OCI-LY7 (cell line): Measurements from ENCODE around the gene IPO11. TPM values are rescaled to one million over a fixed set of nuclear protein-coding genes. Genes with fewer than 3 reads are reported as not detected.

ENCODE experiments used
- BruUV-seq: library from RNA; stranded (reverse); fragments of 400-500 nt; replicated peaks from 2 replicates; lab custom pipeline; 2021; lab: Mats Ljungman, UMichigan
- CTCF ChIA-PET: fragments of 300-600 bp; sonication (Branson Sonifier 250); formaldehyde crosslinking; loops from one replicate; lab custom pipeline; 2022; ENCODE audit warnings: antibody characterized with exemption; ENCODE audit not compliant: unreplicated experiment; lab: Charles Lee
- POLR2A ChIA-PET: fragments of 300-600 bp; sonication (Branson Sonifier 250); formaldehyde crosslinking; loops from one replicate; lab custom pipeline; 2022; ENCODE audit warnings: antibody characterized with exemption; lab: Charles Lee
- DNase-seq: peaks from one replicate; pipeline ENCODE4 v3.0.0-alpha.2; 2015; ENCODE audit warnings: low spot score
- H2AFZ ChIP-seq: fragments of 200-600 bp; sonication (generic), shearing (Covaris generic); 2 replicates; pipeline ENCODE4 v1.6.1; 2014; ENCODE audit warnings: mild to moderate bottlenecking, antibody characterized with exemption, low read length, moderate library complexity
- H3K27ac ChIP-seq: fragments of 200-600 bp; sonication (generic); 2 replicates; pipeline ENCODE4 v1.5.1; 2014; ENCODE audit warnings: mixed run types, low read depth, mild to moderate bottlenecking, moderate library complexity, low read length, inconsistent platforms; ENCODE audit not compliant: poor library complexity, severe bottlenecking
- H3K36me3 ChIP-seq: fragments of 200-600 bp; sonication (generic); 2 replicates; pipeline ENCODE4 v1.6.1; 2014; ENCODE audit warnings: mild to moderate bottlenecking, antibody characterized with exemption, low read length, moderate library complexity, mixed read lengths; ENCODE audit not compliant: insufficient read depth
- H3K4me1 ChIP-seq: fragments of 200-600 bp; sonication (generic); 2 replicates; pipeline ENCODE4 v1.5.1; 2014; ENCODE audit warnings: mild to moderate bottlenecking, low read length; ENCODE audit not compliant: insufficient read depth, poor library complexity, severe bottlenecking
- H3K4me2 ChIP-seq: fragments of 200-600 bp; sonication (generic); 2 replicates; pipeline ENCODE4 v1.6.1; 2014; ENCODE audit warnings: mild to moderate bottlenecking, low read length
- H3K4me3 ChIP-seq: fragments of 200-600 bp; sonication (generic); 2 replicates; pipeline ENCODE4 v1.5.1; 2014; ENCODE audit warnings: mild to moderate bottlenecking, low read depth, low read length; ENCODE audit not compliant: poor library complexity, severe bottlenecking
- H3K79me2 ChIP-seq: fragments of 200-600 bp; sonication (generic); 2 replicates; pipeline ENCODE4 v1.6.1; 2016; ENCODE audit warnings: low read depth, mild to moderate bottlenecking, low read length, moderate library complexity, mixed read lengths; ENCODE audit not compliant: insufficient read depth
- H3K9me2 ChIP-seq: fragments of 200-600 bp; sonication (generic); 2 replicates; pipeline ENCODE4 v1.6.1; 2016; ENCODE audit warnings: mild to moderate bottlenecking, low read length, mixed read lengths; ENCODE audit not compliant: insufficient read depth
- H3K9me3 ChIP-seq: fragments of 200-600 bp; sonication (generic); 2 replicates; pipeline ENCODE4 v1.6.1; 2014; ENCODE audit warnings: mild to moderate bottlenecking, mixed run types, low read length, mixed read lengths
- H4K20me1 ChIP-seq: fragments of 200-600 bp; sonication (generic); 2 replicates; pipeline ENCODE4 v1.6.1; 2014; ENCODE audit warnings: mild to moderate bottlenecking, antibody characterized with exemption, low read length, moderate library complexity, mixed read lengths; ENCODE audit not compliant: insufficient read depth
- CTCF ChIP-seq: fragments of 200-600 bp; sonication (generic); conservative IDR thresholded peaks from 2 replicates; pipeline ENCODE4 v1.5.1; 2014; ENCODE audit warnings: mild to moderate bottlenecking, antibody characterized with exemption, low read length, moderate library complexity, mixed read lengths
- EZH2phosphoT487 ChIP-seq: fragments of 200-600 bp; sonication (generic); IDR thresholded peaks from 2 replicates; pipeline ENCODE4 v1.6.1; 2018; ENCODE audit warnings: low read depth, borderline replicate concordance, mild to moderate bottlenecking, mixed run types, antibody characterized with exemption, low read length, moderate library complexity, mixed read lengths
- intact Hi-C: fragments of 100-400 bp; cut with micrococcal nuclease; formaldehyde crosslinking; loops from one replicate; pipeline ENCODE4 v1.10.0; 2022; ENCODE audit not compliant: unreplicated experiment
- total RNA-seq, 2 experiments: library from RNA; depleted of rRNA in 1 of 2; stranded (reverse); fragments of >200 nt in 1 of 2; shearing (Covaris generic) in 1 of 2; gene quantifications; 2 replicates each; pipeline ENCODE4 v1.2.3, GENCODE V29; 2014 to 2022

Gene IPO11
- total RNA-seq, 2 experiments from 2014 or later = 26.1 to 59.9 TPM

- no peak for TF ChIP-seq EZH2phosphoT487
- TF ChIP-seq CTCF = no peak
- BruUV-seq = no TSS peak
- ChIA-PET POLR2A (interaction anchor here (1.0 to 1.6 kb wide), 2 partner anchors 10 to 45 kb away, joined by 4 read pairs; no protein-coding TSS in a partner anchor), CTCF (interaction anchor here (1.0 kb wide), 1 partner anchor 12 kb away, joined by 3 read pairs; no protein-coding TSS in a partner anchor)
- no peak overlapping the region for H3K4me2 ChIP-seq
- peaks cover 41% of the 10 kb centered on the region for H3K36me3 ChIP-seq
- no peak overlapping the region for H3K27ac ChIP-seq
- H3K4me1 ChIP-seq = no peaks in the 10 kb centered on the region
- no peaks in the 10 kb centered on the region for H3K9me2 ChIP-seq
- no peak overlapping the region for H2AFZ ChIP-seq
- no peaks in the 10 kb centered on the region for H4K20me1 ChIP-seq
- no peaks in the 10 kb centered on the region for H3K9me3 ChIP-seq
- no peak for DNase-seq
- no peak overlapping the region for H3K4me3 ChIP-seq
- intact Hi-C loops = no loop called here
- no peaks in the 10 kb centered on the region for H3K79me2 ChIP-seq
These were observed 125.7 kb downstream of the IPO11 start for GRCh38 chr5:62538017-62538942.

GRCh38 chr5:62542720-62543119 is 130.2 kb downstream of the IPO11 start:
- Histone ChIP-seq H3K4me2 (no peak overlapping the region), H3K79me2 (no peaks in the 10 kb centered on the region), H3K4me3 (no peak overlapping the region), H3K27ac (no peak overlapping the region), H3K36me3 (peaks cover 30% of the 10 kb centered on the region), H3K4me1 (peaks cover 1% of the 10 kb centered on the region), H3K9me3 (no peaks in the 10 kb centered on the region), H2AFZ (no peak overlapping the region), H3K9me2 (no peaks in the 10 kb centered on the region), H4K20me1 (no peaks in the 10 kb centered on the region)
- DNase-seq = no peak
- POLR2A ChIA-PET = interaction anchor here (0.7 to 1.3 kb wide), 2 partner anchors 9 to 15 kb away, joined by 3 read pairs; no protein-coding TSS in a partner anchor
- CTCF ChIA-PET = no interaction called here
- intact Hi-C loops = no loop called here
- BruUV-seq = no TSS peak
- TF ChIP-seq EZH2phosphoT487 = no peak
- no peak for TF ChIP-seq CTCF
